Uterus (tissue), 4 donors: Measurements from ENCODE around the gene NNT. TPM values are rescaled to one million over a fixed set of nuclear protein-coding genes. Genes with fewer than 3 reads are reported as not detected.

Experiments used
- DNase-seq, 2 donors: peaks; one replicate each; pipeline ENCODE4 v3.0.0-alpha.2; 2019 to 2020
- H3K27ac ChIP-seq, 2 donors: fragments of 200-600 bp; sonication (generic); 1 replicate in 1 of 2; 2 replicates in 1 of 2; pipeline ENCODE4 v1.5.1; 2016 to 2018
- H3K27me3 ChIP-seq, 2 donors: fragments of 200-600 bp; sonication (generic); one replicate each; pipeline ENCODE4 v1.5.1; 2018 to 2019; ENCODE audit warnings: control low read depth in 1 of 2
- H3K36me3 ChIP-seq, 2 donors: fragments of 200-600 bp; sonication (generic); one replicate each; pipeline ENCODE4 v1.5.1; 2019; ENCODE audit warnings: control low read depth in 1 of 2
- H3K4me1 ChIP-seq, 2 donors: fragments of 200-600 bp; sonication (generic); one replicate each; pipeline ENCODE4 v1.5.1; 2018 to 2019; ENCODE audit warnings: control low read depth in 1 of 2
- H3K4me3 ChIP-seq, 2 donors: fragments of 200-600 bp; sonication (generic); 1 replicate in 1 of 2; 2 replicates in 1 of 2; pipeline ENCODE4 v1.5.1; 2018 to 2019; ENCODE audit warnings: mild to moderate bottlenecking in 1 of 2
- H3K9me3 ChIP-seq, 2 donors: fragments of 200-600 bp; sonication (generic); one replicate each; pipeline ENCODE4 v1.5.1; 2019; ENCODE audit warnings: control low read depth in 1 of 2
- CTCF ChIP-seq, 4 experiments: fragments of 200-600 bp in 2 of 4; fragments of 450-650 bp in 2 of 4; sonication (generic) in 2 of 4; IDR thresholded peaks; one replicate each; pipeline ENCODE4 v1.5.1; 2016 to 2019; ENCODE audit warnings: antibody characterized with exemption in 4 of 4, mild to moderate bottlenecking in 2 of 4, moderate library complexity in 1 of 4
- POLR2A ChIP-seq, 2 donors: fragments of 450-650 bp; IDR thresholded peaks; one replicate each; pipeline ENCODE4 v1.6.1; 2016; ENCODE audit warnings: antibody characterized with exemption in 2 of 2, mild to moderate bottlenecking in 1 of 2, moderate library complexity in 1 of 2
- intact Hi-C: fragments of 100-400 bp; cut with DNase I; formaldehyde crosslinking; loops from one replicate; pipeline ENCODE4 v1.15.1; 2023; ENCODE audit warnings: low total_unique reads
- total RNA-seq, 4 donors: library from RNA; depleted of rRNA in 3 of 4; stranded (reverse); fragments of >200 nt in 3 of 4; gene quantifications; one replicate each; pipeline versions ENCODE4 v1.1.0 to v1.2.4, GENCODE V29; 2014 to 2023
- donor health status: DM: yes; HTN: yes; CAD: no.

NNT gene
- total RNA-seq, 4 donors from 2014 or later = 25.3 to 112 (median 43.8) TPM

DNA sequence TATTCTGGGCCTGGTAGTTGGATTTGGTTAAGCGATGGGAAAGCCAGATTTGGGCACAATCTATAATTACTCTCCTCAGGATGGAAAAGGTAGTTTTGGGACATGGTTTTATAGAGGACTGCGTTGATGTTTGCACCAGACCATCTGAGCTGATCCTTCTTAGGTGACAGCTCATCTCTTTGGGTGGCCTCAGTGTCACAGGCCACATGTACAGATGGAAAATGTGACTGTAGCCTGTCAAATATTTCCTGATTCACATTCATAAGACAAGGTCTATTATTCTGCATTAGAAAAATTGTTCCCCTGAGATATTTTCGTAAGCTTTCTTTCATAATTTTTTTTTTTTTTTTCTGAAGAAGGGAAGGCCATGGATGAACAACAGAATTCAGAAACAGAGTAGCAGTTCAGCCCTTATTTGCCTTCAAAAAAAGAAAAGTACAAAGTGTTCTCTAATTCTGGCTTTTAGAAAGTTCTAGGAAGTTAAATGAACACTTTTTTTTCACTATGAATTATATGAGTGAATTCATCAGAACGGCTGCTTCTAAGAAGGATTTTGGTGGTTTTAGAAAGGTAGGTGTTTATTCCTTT lies 81.0 kb downstream of the NNT start:
- no peak for DNase-seq
- intact Hi-C loops = no loop called here
- Histone ChIP-seq H3K4me1 (no peaks in the 10 kb centered on the region), H3K27ac (peak overlapping the region; percentile 43 to 67), H3K36me3 (no peaks in the 10 kb centered on the region), H3K27me3 (no peaks in the 10 kb centered on the region), H3K9me3 (no peaks in the 10 kb centered on the region), H3K4me3 (no peak overlapping the region)
- TF ChIP-seq CTCF (IDR thresholded peaks at IDR 0.05) = no peak
- TF ChIP-seq POLR2A (IDR thresholded peaks at IDR 0.05) = no peak

GRCh38 chr5:43685252-43685950 lies 82.4 kb downstream of the NNT start:
- TF ChIP-seq CTCF (IDR thresholded peaks at IDR 0.05) = no peak
- Histone ChIP-seq H3K27me3 (no peaks in the 10 kb centered on the region), H3K4me3 (no peak overlapping the region), H3K36me3 (no peaks in the 10 kb centered on the region), H3K9me3 (no peaks in the 10 kb centered on the region), H3K4me1 (no peaks in the 10 kb centered on the region), H3K27ac (peak overlapping the region in 1 of 2 donors; percentile 67)
- intact Hi-C loops = no loop called here
- no peak for DNase-seq

DNA sequence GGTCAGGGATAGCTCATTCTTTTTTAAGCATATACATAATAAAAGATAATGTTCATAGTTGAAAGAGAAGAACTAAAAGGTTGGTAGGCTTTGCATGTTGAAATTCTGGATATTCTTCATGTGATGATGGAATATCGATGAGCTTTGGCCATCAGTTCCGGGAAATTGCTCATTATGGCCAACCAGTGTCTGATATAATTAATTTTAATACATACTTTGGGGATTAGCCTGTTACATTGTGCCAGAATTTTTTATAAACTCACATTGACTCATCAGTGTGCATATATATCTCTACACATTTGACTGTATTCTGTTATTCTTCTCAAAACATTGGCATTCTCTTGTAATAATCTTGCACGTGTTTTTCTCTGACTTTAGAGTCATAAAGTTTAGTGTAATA lies 84.3 kb downstream of the NNT start:
- H3K36me3 ChIP-seq = no peaks in the 10 kb centered on the region
- no peaks in the 10 kb centered on the region for H3K9me3 ChIP-seq
- no peaks in the 10 kb centered on the region for H3K4me1 ChIP-seq
- H3K4me3 ChIP-seq = no peak overlapping the region
- no peak overlapping the region for H3K27ac ChIP-seq
- intact Hi-C loops = no loop called here
- H3K27me3 ChIP-seq = no peaks in the 10 kb centered on the region
- no peak for DNase-seq
- TF ChIP-seq POLR2A (IDR thresholded peaks at IDR 0.05) (no peak), CTCF (IDR thresholded peaks at IDR 0.05) (no peak)

DNA sequence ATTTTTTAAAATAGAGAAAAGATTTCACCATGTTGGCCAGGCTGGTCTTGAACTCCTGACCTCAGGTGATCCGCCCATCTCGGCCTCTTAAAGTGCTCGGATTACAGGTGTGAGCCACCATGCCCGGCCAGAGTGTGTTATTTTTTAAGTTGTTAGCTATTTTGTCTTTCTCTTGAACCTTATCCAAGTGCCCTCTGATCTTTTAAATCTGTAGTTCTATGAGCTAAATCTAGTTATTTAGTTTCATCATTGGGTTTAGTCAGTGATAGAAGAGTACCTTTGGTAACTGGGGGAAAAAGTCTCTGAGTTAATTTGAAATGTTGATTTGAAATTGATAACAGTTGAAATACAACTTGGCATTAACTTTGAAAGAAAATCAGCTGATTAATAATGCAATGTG lies 88.3 kb downstream of the NNT start:
- intact Hi-C loops = no loop called here
- H3K4me3 ChIP-seq = no peak overlapping the region
- DNase-seq = no peak
- no peaks in the 10 kb centered on the region for H3K4me1 ChIP-seq
- no peak for TF ChIP-seq CTCF (IDR thresholded peaks at IDR 0.05)
- TF ChIP-seq POLR2A (IDR thresholded peaks at IDR 0.05) = no peak
- H3K27me3 ChIP-seq = no peaks in the 10 kb centered on the region
- H3K9me3 ChIP-seq = no peaks in the 10 kb centered on the region
- H3K36me3 ChIP-seq = no peaks in the 10 kb centered on the region
- no peak overlapping the region for H3K27ac ChIP-seq

GRCh38 chr5:43691893-43692292 lies 88.9 kb downstream of the NNT start:
- TF ChIP-seq CTCF (IDR thresholded peaks at IDR 0.05) (no peak), POLR2A (IDR thresholded peaks at IDR 0.05) (no peak)
- H3K4me1 ChIP-seq = no peaks in the 10 kb centered on the region
- no peaks in the 10 kb centered on the region for H3K36me3 ChIP-seq
- no peak overlapping the region for H3K4me3 ChIP-seq
- no peak overlapping the region for H3K27ac ChIP-seq
- intact Hi-C loops = no loop called here
- H3K9me3 ChIP-seq = no peaks in the 10 kb centered on the region
- H3K27me3 ChIP-seq = no peaks in the 10 kb centered on the region
- no peak for DNase-seq
